K562 (cell line): ENCODE measurements around the gene GREB1. TPM values are rescaled to one million over a fixed set of nuclear protein-coding genes. Genes with fewer than 3 reads are reported as not detected.
A peak's percentile ranks its signal among the peaks of the same experiment; 100 is the strongest.

Experiments
- MED1 ChIP-seq: sonication (generic); formaldehyde crosslinking; IDR thresholded peaks from 2 replicates; pipeline ENCODE4 v1.8.1; 2023; ENCODE audit warnings: missing genetic modification reagents, borderline replicate concordance
- PHB ChIP-seq: fragments of 250-450 bp; sonication (Bioruptor Pico); IDR thresholded peaks from 2 replicates; pipeline ENCODE4 v1.5.0; 2021
- RCOR1 ChIP-seq, 2 experiments: IDR thresholded peaks; 2 replicates each; pipeline ENCODE4 v1.6.1; 2012; ENCODE audit warnings: low read depth in 2 of 2, low read length in 2 of 2, borderline replicate concordance in 1 of 2, improper control_type of control experiment in 1 of 2
- SMC3 ChIP-seq: conservative IDR thresholded peaks from 2 replicates; pipeline ENCODE4 v1.6.1; 2011; ENCODE audit warnings: low read depth, low read length, improper control_type of control experiment; ENCODE audit not compliant: insufficient read depth
- STAG1 ChIP-seq: sonication (generic); formaldehyde crosslinking; IDR thresholded peaks from 2 replicates; pipeline ENCODE4 v1.5.0; 2020; ENCODE audit warnings: missing genetic modification reagents, borderline replicate concordance
- TCF3 ChIP-seq: sonication (generic); formaldehyde crosslinking; IDR thresholded peaks from 2 replicates; pipeline ENCODE4 v1.4.0; 2020; ENCODE audit warnings: mild to moderate bottlenecking, missing genetic modification reagents
- polyA plus RNA-seq, 8 experiments: library from polyadenylated mRNA; depleted of rRNA in 4 of 8; stranded (reverse) in 5 of 8; unstranded in 3 of 8; fragments of >200 nt; fragmentation: Nextera tagmentation in 2 of 8; fragmentation: Illumina TruSeq in 1 of 8; extraction: Ambion mirVana in 2 of 8; extraction: Trizol in 1 of 8; gene quantifications; 2 replicates each; pipeline versions ENCODE4 v1.2.1 to v1.2.3, GENCODE V29; 2011 to 2014; ENCODE audit warnings: inconsistent platforms in 1 of 8, missing spikeins in 1 of 8
- total RNA-seq, 7 experiments: library from RNA; depleted of rRNA in 6 of 7; stranded (reverse); fragments of >200 nt in 6 of 7; fragmentation: Illumina TruSeq in 2 of 7; extraction: Trizol in 2 of 7; gene quantifications; 2 replicates each; pipeline versions ENCODE4 v1.2.1 to v1.2.3, GENCODE V29; 2011 to 2021; ENCODE audit warnings: low replicate concordance in 1 of 7
- TF ChIP-seq, protein P1 (sequence below): fragments of 250-450 bp; sonication (Bioruptor Pico); IDR thresholded peaks from 2 replicates; pipeline ENCODE4 v1.5.0; 2021; ENCODE audit warnings: mild to moderate bottlenecking, moderate library complexity
- TF ChIP-seq, protein P2 (sequence below): fragments of 250-450 bp; sonication (Bioruptor Pico); IDR thresholded peaks from 2 replicates; pipeline ENCODE4 v1.8.0; 2021; ENCODE audit warnings: moderate library complexity, mild to moderate bottlenecking, inconsistent platforms
- TF ChIP-seq, protein P3 (sequence below): fragments of 250-450 bp; sonication (Bioruptor Pico); IDR thresholded peaks from 2 replicates; pipeline ENCODE4 v1.4.0; 2020; ENCODE audit warnings: mild to moderate bottlenecking
- TF ChIP-seq, protein P4 (sequence below): fragments of 450-650 bp; formaldehyde crosslinking; IDR thresholded peaks from 2 replicates; pipeline ENCODE4 v1.4.0; 2020; ENCODE audit warnings: mild to moderate bottlenecking, moderate library complexity

Gene GREB1
- total and polyA plus RNA-seq, 9 of the 15 experiments (the other 6 are each of a cell fraction or from before 2014, with no cell fraction given) = 0.04 to 0.86 (median 0.10) TPM; not detected in 1

DNA sequence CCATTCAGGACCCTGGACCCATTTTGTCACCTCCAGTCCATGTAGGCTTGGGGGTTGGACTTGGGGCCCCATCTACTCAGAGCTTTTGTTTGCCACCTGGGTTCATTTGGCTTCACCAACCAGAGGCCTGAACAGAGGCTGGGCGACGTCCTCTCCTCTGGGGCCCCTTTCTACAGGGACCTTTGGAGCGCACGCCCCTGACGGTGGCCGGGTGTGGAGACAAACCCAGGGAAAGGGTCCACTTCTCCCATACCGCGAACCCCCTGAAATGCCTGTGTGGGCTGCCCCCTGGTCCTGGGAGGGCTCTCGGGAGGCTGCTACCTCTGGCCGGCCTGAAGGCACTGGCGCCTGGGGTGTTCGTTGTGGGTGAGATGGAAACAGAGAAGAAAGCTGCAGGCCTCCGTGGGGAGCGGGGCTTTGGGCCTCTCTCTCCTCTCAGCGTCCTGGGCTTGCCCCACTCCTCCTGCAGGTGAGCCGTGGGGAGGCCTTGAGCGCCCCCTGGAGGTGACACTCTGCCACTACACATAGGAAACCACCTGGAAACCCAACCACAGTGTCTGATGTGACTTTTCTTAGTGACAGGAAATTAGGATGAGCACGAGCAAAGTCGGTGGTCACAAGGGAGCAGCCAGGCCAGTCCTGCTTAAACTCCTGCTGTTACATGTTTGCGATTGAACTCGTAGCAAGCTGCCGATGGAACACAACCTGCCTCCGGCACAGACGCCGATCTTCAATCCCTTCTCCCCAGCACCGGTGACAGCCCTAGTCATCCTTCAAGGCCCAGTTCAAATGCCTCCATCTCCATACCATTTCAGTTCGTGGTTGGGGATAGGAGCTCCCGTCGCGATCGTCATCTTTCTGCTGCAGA, 148.1 kb downstream of the GREB1 start (continued):
- TF ChIP-seq, protein P1, sequence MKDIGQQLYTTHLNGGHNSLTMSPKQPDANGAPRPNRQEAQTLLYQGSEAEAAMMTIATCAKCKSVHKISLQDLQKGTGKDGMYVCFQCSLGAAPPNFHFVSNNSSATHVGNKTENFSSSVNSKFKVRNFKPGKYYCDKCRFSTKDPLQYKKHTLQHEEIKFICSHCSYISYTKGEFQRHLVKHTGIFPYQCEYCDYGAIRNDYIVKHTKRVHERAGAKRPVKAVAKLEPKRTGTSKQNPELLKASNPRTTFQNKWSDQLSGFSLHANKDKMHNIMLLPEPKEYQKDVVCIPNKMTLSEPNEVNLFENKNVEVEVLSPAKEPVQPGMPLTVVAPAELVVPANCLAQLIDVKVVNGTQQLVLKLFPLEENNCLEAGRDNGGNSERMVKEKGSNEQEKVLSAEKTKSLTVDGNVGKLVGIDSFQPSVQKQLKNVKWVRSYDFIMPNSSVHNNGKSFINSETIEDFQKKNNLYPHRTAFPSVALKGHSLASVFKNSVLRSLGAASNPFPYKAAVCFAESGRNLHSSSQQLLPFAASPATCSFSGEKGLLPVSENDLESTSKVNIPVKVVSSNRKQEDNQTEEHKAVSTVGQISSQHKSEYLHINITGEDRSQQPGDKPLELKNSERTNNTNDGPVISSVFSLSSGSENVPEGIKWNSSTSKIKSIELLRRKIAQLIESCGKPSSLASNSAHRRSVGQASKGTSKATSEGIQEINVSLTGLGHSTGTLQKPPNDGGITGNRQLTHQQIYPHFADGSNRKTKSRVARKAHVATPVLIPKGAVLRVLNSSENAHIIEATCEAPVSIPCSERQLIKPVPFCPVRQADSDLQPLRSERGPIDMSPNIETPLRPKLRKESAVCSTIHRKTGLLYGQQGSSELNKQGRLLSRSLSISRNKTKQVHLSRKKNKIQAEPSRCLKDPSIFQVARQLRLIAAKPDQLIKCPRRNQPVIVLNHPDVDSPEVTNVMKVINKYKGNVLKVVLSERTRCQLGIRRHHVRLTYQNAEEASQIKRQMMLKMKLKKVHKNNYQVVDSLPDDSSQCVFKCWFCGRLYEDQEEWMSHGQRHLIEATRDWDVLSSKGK = no peak
- TF ChIP-seq, protein P2, sequence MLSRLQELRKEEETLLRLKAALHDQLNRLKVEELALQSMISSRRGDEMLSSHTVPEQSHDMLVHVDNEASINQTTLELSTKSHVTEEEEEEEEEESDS (CRISPR knock-in tag) = no peak
- TF ChIP-seq, protein P3, sequence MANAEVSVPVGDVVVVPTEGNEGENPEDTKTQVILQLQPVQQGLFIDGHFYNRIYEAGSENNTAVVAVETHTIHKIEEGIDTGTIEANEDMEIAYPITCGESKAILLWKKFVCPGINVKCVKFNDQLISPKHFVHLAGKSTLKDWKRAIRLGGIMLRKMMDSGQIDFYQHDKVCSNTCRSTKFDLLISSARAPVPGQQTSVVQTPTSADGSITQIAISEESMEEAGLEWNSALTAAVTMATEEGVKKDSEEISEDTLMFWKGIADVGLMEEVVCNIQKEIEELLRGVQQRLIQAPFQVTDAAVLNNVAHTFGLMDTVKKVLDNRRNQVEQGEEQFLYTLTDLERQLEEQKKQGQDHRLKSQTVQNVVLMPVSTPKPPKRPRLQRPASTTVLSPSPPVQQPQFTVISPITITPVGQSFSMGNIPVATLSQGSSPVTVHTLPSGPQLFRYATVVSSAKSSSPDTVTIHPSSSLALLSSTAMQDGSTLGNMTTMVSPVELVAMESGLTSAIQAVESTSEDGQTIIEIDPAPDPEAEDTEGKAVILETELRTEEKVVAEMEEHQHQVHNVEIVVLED (CRISPR knock-in tag) = no peak
- TF ChIP-seq STAG1 (peak; percentile 71; the same call in 1 of the 2 replicates), MED1 (CRISPR knock-in tag) (no peak), SMC3 (peak; percentile 77), TCF3 (CRISPR knock-in tag) (no peak), PHB (no peak), RCOR1 (IDR thresholded peaks at IDR 0.05; ENCODE audit: borderline replicate concordance in 1 of 2, low read depth in 2 of 2, low read length in 2 of 2) (0 out of 4 replicates have a peak, but pooled peaks of 1 of the 2 experiments have one; percentile 29)
- TF ChIP-seq, protein P4, sequence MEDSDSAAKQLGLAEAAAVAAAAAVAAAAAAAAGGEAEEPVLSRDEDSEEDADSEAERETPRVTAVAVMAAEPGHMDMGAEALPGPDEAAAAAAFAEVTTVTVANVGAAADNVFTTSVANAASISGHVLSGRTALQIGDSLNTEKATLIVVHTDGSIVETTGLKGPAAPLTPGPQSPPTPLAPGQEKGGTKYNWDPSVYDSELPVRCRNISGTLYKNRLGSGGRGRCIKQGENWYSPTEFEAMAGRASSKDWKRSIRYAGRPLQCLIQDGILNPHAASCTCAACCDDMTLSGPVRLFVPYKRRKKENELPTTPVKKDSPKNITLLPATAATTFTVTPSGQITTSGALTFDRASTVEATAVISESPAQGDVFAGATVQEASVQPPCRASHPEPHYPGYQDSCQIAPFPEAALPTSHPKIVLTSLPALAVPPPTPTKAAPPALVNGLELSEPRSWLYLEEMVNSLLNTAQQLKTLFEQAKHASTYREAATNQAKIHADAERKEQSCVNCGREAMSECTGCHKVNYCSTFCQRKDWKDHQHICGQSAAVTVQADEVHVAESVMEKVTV (CRISPR knock-in tag) = peak; percentile 73
